ENCODE data around the gene GBA2.
A peak's percentile ranks its signal among the peaks of the same experiment; 100 is the strongest.

Gene GBA2

GRCh38 chr9:35748858-35749514, at the start of gene GBA2, which contains the start of gene RGP1:
GBA2 (minus strand) TSS chr9:35749228; CDS start chr9:35748704, 524 bp downstream.
RGP1 (plus strand) TSS chr9:35749287; CDS start chr9:35749756, 469 bp downstream.
- peak; percentile 73 for DNase-seq

GRCh38 chr9:35797311-35798109, 48.5 kb upstream of the GBA2 start:
- DNase-seq: no peak

DNA sequence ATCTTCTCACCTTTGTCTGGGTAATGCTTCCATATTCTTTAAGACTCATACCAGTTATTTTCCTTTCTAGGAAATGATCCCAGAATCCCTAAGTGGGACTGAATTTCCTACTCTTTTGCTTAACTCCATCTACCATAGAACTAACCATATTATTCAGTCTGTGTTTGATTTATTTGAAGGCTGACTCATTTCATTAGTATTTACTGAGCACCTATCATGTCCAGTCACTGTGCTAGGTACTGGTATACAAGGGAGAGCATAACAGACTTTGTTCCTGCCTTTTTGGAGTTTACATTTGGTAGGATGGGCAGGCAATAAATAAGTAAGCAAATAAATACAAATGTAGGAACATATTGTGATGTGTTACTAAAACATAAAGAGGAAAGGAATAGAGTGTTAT, 46.7 kb upstream of the GBA2 start:
- DNase-seq: no peak

DNA sequence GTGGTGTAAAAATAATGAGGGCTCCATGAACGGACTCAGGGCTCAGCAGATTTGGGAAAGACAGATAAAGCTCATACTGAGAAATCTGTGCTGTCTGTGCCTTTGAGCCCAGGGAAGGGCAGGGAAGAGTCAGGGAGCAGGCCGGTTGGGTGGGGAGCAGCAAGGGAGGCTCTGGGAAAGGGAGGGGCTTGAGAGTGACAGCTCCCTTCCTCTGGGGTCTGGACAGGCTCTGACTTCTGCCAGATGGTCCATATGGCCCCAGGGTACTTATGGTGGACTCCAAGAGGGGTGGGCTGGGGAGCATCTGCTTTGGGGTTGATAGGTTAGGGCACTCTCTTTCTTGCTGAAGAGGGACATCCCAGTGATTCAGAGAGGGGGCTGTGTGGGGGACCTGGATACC, 44.4 kb upstream of the GBA2 start:
- DNase-seq: no peak

DNA sequence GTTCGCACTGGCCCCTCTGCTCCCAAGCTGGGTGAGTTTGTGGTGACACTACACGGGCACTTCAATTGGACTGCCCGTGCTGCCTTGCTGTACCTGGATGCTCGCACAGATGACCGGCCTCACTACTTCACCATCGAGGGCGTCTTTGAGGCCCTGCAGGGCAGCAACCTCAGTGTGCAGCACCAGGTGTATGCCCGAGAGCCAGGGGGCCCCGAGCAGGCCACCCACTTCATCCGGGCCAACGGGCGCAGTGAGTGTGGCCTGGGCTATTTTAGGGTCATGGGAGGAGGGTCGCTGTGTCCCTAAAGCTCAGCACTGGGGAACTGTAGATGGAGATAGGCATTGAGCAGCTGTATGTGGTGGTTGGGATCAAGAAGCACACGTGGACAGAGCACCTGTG, 43.8 kb upstream of the GBA2 start:
- DNase-seq: no peak

GRCh38 chr9:35792024-35792813, 43.2 kb upstream of the GBA2 start:
- DNase-seq: no peak

- DNase-seq: no peak
Measured at GRCh38 chr9:35791297-35791921, 42.4 kb upstream of the GBA2 start, which contains the start of gene NPR2. NPR2 (plus strand) TSS chr9:35791591; CDS start chr9:35792409, 818 bp downstream.

GRCh38 chr9:35790385-35791296, 41.6 kb upstream of the GBA2 start:
- DNase-seq: peak; percentile 69

- DNase-seq: no peak
Measured at GRCh38 chr9:35790025-35790384, 41.0 kb upstream of the GBA2 start.

DNA sequence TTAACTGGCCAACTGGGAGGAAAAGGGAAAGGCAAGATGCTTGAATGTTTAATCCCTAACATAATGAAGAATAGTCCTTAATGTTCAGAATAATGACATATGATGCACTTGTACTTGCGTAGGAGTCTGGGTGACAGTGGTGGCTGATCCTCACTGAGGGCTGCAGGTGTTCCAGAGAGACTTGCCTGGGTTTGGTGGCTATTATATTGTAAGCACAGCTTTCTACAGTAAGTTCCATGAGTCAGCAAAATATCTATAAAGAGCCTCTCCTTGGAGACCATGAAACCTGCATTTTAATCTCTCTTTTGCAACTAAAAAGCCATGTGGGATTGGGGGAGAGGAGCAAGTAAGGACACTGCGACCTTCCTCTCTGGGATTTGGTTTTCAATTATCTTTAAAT, 40.5 kb upstream of the GBA2 start:
- no peak for DNase-seq

DNA sequence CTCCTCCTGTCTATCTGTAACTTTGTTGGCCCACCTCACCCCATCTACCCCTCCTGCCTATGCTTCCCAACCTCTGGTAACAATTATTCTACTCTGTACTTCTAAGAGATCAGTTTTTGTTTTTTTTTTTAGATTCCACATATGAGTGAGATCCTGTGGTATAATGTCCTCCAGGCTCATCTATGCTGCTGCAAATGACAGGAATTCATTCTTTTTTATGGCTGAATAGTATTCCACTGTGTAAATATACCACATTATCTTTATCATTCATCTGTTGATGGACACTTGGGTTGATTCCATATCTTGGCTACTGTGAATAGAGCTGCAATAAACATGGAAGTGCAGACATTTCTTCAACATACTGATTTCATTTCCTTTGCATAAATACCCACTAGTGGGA, 34.4 kb upstream of the GBA2 start:
- no peak for DNase-seq

GRCh38 chr9:35781066-35781465, 32.0 kb upstream of the GBA2 start:
- no peak for DNase-seq

DNA sequence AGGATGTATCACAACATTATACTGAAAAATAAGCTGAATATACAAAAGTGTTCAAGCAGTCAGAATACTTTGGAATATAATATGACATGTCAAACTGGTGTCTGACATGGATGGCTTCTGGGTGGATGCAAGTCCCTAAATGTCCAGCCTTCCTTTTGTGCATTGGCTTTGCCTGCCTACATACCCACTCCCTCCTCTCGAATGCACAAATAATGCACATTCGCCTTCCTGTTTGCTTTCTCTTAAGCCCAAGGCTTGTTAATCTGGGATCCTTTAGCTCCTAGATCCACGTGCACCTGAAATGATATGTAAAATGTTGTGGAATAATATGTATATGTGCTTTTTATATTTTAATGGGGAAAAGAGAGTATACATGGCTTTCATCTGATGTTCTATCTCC, 29.5 kb upstream of the GBA2 start:
- DNase-seq: no peak

- DNase-seq: no peak
Measured at GRCh38 chr9:35776018-35776417, 27.0 kb upstream of the GBA2 start.

- DNase-seq: no peak
Measured at GRCh38 chr9:35774907-35775635, 26.0 kb upstream of the GBA2 start.

- no peak for DNase-seq
Measured at GRCh38 chr9:35771943-35772342, 22.9 kb upstream of the GBA2 start.

- no peak for DNase-seq
Measured at GRCh38 chr9:35771534-35771933, 22.5 kb upstream of the GBA2 start.

DNA sequence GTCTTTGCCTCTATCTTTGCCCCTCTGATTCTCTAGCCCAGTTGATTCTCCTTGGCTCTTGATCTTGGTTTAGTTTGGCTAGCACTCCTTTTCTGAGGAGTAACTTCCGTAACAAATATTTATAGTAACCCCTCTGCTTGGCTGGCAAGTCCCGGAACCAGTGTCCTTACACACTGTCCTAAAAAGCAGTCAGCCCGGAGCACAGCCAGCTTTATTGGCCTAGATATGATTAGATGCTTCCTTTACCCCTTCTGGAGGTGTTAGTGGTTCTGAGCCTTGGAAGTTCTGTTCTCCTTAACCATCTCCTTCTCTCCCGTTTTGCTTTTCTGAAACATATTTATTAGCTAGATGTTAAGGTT, 22.0 kb upstream of the GBA2 start:
- no peak for DNase-seq

DNA sequence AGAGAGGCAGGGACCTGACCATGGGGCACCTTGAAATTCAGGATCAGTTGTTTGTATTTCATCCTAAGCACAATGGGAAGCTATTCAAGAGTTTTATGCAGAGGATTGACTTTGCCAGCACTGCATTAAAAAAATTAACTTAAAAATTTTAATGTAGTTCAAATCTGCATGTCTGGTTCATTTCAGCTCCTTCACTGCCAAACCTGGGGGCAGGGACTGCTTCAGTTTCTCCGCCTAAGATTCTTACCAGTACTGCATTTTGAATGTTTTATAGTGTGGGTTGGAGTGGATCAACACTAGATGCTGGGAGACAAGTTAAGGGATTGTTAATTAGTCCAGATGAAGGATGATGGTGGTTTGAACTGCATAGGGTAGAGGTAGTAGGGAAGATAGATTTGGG, 20.7 kb upstream of the GBA2 start:
- no peak for DNase-seq

GRCh38 chr9:35767458-35767857, 18.4 kb upstream of the GBA2 start:
- no peak for DNase-seq

- DNase-seq: no peak
Measured at GRCh38 chr9:35766997-35767396, 18.0 kb upstream of the GBA2 start.

Data from CD4-positive, alpha-beta T cell treated with Interleukin-6 for 4 hours (primary cell).